HG02885 (cell line): ENCODE results near the gene PIK3CB.
"Not testable (repeated sequence)": the region's sequence is repeated elsewhere in the genome, so short reads cannot be mapped to it uniquely, and the experiment has no call there.

Experiments used
- ATAC-seq: cut with Tn5 transposase; IDR thresholded peaks from one replicate; pipeline ENCODE4 v1.9.1; 2021; ENCODE audit warnings: mild to moderate bottlenecking; ENCODE audit not compliant: unreplicated experiment, poor library complexity

The PIK3CB gene

DNA sequence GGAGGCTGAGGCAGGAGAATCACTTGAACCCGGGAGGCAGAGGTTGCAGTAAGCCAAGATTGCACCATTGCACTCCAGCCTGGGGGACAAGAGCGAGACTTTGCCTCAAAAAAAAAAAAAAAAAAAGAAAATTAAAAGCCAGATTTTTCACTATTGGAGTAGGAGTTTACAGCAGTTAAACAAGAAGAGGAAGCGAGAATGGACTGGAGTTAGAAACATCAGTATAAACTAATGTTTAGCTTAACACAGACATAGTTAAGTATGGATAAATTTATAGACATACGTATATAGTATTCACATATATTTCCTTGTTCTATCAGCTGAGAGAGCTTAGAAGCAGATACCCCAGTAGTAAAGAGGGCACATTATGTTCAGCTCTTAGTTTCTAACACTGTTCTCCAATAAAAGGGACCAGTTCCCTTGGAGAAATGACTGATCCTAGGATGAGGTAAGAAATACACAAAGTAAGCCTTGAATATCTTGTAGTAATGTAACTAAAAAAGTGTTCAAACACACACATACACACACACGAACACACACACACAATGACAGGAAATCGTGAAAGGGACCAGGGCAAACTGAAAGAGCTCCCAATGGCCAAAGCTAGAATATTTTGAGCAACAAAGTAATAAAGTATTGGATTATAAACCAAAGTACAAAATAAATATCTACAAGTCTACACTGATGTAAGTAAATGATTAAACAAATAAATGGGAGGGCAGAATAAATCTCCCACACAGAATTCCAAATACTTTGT is 25.1 kb downstream of the PIK3CB start:
- ATAC-seq, result no peak

DNA sequence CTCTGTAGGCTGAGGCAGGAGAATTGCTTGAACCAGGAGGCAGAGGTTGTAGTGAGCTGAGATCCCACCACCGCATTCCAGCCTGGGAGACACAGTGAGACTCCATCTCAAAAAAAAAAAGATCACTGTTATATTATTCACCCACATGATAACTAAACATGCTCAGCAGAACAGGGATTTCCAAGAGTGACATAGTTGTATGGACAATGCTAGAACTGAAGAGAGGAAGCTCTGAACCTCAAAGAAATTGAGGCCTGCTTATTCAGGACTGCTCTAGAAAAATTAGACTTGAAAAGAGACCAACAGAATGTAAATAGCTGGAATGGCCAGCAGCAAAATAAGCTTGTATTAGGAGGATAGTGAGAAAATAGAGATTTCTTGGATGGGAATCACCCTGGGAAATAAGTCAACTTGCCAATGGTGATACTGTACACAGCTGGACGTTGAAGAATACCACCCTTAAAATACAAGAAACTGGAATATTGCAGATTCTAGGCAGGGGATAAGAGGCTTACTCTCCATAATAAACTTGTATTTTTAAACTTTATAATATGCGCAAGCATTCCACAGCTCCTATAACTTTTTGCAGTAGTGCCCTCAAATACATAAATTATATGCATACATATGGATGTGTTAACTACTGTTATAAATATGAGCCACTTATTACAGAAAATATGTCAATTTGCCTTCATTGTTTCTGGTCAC is 28.2 kb downstream of the PIK3CB start:
- ATAC-seq, result no peak

DNA sequence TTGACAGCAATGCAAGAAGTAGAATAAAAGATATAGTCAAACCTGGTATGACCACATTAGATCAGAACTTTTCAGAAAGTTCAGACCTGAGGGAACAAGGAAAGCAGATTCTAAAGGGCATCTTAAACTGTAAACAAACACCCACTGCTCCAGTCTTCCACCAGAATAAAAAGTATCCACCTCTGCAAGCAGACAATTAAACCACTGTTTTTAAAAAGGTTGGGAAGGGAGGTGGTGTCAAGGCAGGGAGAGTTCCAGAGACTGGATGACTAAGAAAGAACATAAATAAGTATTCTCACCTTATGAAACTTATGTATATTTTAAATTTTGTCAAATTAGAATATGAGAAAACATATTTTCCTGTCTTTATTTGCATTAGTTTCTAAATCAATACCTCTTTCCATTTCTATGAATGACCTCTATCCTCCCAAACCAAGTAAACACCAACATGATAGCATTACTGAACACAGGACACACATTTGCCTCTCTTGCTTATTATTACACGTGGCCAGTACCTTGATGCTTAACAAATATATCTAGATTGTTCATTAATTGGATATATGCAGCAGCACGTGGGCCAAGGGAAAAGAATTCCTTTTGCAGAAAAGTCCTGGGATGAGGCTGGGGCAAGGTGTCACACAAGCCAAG is 31.6 kb downstream of the PIK3CB start:
- no peak for ATAC-seq

DNA sequence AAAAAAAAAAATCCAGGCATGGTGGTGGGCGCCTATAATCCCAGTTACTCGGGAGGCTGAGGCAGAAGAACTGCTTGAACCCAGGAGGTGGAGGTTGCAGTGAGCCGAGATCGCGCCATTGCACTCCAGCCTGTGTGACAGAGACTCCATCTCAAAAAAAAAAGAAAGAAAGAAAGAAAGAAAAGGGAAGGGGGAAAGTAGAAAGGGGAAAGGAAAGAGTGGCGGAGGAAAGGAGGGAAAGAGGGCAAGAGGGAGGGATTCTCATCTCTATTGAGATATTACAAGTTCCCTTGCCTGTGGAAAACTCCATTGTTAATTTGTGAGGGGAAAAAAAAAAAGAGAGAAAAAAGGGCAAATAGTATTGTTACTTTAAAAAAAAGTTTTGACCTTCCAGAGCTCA is 32.5 kb downstream of the PIK3CB start:
- ATAC-seq, result not testable (repeated sequence)

DNA sequence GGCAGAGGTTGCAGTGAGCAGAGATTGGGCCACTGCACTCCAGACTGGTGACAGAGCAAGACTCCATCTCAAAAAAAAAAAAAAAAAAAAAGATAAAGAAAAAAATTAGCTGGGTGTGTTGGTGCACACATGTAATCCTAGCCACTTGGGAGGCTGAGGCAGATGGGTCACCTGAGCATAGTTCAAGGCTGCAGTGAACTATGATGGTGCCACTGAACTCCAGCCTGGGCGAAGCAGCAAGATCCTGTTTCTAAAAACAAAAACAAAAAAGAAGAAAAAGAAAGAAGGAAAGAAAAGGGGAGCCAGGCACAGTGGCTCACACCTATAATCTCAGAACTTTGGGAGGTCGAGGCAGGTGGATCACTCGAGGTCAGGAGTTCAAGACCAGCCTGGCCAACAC is 32.9 kb downstream of the PIK3CB start:
- ATAC-seq, result no peak

DNA sequence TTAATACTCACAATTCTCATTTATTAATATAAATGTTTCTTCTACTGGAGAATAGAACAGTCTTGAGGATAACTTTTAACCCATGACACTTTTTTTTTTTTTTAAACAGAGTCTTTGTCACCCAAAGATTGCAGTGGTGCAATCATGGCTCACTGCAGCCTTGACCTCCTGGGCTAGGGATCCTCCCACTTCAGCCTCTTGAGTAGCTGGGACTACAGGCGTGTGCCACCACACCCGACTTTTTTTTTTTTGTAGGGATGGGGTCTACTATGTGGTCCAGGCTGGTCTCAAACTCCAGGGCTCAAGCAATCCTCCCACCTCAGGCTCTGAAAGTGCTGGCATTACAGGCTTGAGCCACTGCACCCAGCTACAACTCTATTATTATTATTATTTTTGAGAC is 34.5 kb downstream of the PIK3CB start:
- no peak for ATAC-seq

DNA sequence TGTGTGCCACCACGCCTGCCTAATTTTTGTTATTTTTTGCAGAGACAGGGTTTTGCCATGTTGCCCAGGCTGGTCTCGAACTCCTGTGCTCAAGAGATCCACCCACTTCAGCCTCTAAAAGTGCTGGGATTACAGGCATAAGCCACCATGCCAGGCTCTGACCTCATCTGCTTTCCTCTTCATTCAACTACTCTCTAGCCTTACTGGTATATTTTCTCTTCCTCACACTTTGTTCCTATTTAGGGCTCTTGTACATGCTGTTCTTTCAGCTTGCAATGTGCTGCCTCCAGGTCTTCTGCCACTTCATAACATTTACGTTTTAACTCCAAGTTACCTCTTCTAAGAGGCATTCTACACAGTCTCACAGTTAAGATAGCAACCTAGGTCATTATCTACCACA is 34.9 kb downstream of the PIK3CB start:
- no peak for ATAC-seq

DNA sequence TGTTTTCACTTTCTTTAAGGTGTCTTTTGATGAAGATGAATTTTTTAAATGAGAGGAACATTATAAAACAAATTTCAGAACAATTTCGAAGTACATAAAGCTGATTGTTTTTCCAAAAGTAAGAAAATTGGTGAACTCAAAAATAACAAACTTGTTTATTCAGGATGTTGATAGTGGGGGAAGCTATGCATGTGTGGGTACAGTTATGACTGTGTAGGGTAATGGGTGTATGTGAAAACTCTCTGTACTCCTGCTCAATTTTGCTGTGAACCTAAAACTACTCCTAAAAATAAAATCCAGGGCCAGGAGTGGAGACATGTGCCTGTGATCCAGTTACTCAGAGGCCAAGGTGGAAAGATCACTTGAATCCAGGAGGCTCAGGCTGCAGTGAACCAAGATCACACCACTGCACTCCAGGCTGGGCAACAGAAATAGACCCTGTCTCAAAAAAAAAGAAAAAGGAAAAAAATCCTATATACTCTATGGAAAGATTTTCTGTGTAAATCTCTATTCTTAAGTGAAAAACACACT is 37.2 kb downstream of the PIK3CB start:
- no peak for ATAC-seq

DNA sequence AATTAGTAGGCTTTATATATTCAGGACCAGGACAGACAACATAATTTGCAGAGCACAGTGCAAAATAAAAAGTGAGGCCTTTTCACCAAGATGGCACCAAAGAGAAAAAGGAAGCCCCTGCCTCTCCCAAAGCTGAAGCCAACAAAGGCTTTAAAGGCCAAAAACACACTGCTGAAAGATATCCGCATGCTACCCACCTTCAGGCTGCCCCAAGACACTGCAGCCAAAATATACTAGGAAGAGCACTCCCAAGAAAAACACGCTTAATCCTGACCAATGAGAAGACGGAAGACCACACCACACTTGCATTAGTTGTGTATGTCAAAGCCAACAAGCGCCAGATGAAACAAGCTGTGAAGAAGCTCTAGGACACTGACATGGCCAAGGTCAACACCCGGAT is 38.0 kb downstream of the PIK3CB start:
- no peak for ATAC-seq

DNA sequence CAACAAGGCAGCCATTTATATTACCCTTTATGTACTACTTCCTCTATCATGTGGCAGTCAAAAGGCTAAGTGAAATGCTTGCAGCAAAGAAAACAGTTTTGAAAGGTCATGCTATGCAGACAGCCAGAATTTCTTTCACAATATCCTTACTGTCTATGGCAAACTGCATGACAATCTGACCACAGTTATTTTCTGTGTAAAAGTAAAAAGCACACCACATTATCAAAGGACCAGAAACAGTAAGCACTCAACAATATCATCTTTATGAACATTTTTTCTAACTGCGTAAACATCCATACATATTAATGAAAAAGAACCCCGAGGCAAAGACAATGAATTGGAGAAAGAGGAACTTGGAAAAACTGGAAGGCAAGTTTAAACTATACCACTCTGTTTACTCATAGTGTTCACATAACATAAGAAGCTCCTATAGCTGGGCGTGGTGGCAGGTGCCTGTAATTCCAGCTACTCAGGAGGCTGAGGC is 47.9 kb downstream of the PIK3CB start:
- no peak for ATAC-seq

DNA sequence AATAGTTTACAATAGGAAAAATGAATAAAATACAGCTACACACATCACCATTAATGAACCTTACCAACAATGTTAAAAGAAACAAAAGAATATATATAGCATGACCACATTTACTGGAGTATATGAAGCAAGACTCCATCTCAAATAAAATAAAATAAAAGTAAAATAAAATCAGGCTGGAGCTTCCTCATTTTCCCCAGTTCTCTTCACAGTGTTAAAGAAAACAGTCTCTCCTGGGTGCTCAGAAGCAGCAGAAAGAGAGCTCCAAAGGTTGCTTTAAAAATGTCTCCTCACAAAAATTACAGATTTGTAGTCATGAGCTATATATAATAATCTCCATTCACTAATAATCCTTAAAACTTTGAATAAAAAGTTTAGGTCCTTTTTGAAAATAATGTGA is 48.8 kb downstream of the PIK3CB start:
- no peak for ATAC-seq

DNA sequence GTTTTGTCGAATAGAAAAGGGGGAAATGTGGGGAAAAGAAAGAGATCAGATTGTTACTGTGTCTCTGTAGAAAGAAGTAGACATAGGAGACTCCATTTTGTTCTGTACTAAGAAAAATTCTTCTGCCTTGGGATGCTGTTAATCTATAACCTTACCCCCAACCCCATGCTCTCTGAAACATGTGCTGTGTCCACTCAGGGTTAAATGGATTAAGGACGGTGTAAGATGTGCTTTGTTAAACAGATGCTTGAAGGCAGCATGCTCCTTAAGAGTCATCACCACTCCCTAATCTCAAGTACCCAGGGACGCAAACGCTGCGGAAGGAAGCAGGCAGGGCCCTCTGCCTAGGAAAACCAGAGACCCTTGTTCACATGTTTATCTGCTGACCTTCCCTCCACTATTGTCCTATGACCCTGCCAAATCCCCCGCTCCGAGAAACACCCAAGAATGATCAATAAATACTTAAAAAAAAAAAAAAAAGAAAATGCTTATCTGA is 49.3 kb downstream of the PIK3CB start:
- not testable (repeated sequence) for ATAC-seq

DNA sequence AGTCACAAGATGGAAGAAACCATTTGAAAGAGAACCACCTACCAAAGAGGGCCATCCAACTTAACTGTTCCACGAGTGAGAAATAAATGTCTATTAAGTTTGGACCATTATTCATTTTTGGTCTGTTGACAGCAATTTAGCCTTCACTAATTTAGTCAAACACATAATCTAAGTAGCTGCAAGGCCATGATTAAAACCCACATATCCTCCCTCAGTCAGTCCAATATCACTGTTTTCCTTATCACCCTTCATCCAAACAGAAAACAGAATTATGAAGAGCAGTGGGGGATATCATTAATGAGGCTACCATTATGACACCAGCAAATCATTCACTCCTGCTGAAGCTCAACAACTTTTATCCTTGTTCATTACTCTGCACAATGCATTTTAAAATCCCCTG is 52.0 kb downstream of the PIK3CB start:
- ATAC-seq, result no peak

DNA sequence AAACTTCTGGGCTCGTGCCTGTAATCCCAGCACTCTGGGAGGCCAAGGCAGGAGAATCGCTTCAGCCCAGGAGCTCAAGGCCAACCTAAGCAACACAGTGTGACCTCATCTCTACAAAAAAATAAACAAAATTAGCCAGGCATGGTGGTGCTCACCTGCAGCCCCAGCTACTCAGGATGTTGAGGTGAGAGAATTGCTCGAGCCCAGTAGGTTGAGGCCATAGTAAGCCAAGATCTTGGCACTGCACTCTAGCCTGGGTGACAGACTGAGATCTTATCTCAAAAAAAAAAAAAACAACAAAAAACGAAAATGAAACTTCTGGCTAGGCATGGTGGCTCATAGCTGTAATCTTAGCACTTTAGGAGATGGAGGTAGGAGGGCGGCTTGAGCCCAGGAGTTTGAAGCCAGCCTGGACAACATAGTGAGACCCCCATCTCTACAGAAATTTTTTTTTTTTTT is 53.7 kb downstream of the PIK3CB start:
- peak; percentile 50 for ATAC-seq

DNA sequence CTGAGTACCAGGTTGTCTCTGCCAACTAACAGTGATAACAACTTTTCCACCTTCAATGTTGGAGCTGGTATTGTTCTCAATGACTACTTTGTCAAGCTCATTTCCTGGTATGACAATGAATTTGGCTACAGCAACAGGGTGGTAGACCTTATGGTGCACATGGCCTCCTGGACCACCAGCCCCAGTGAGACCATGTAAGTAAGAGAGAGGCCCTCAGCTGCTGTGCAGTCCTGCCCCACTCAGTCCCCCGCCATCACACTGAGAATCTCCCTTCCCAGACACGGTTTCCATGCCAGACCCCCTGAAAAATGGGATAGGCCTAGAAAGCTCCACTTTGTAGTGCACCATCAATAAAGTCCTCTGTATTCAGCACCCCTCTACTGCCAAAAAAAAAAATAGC is 56.1 kb downstream of the PIK3CB start:
- ATAC-seq, result no peak

DNA sequence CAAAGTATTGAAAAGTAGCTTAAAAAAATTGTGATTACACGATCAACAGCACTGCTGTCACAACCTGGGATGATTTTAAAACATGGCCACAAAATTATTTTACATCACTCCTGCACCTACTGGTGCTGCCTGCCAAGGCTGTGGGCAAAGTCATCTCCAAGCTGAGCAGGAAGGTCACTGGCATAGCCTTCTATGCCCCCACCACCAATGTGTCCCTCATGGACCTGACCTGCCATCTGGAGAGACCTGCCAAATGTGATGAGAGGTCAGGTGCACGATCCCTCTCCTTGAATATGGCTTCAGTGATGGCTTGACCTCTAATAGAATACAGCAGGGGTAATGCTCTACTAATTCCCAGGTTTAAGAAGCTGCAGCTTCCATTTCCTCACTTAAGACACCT is 57.8 kb downstream of the PIK3CB start:
- no peak for ATAC-seq

DNA sequence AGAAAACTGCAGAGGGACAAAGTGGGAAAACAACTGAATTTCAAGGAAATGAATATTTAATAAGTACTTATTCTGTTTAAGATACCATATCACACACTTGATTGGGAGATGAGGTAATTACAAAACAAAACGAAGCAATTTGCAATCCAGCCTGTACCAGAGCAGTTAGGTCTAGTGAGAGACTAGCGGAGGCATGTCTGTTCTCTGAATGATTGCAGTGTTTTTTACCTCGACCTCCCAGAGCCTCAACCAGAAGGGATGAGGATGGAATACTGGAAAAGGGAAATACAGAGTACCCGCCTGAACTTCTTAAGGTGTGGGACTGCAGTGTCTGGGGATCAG is 59.5 kb downstream of the PIK3CB start:
- ATAC-seq, result no peak

DNA sequence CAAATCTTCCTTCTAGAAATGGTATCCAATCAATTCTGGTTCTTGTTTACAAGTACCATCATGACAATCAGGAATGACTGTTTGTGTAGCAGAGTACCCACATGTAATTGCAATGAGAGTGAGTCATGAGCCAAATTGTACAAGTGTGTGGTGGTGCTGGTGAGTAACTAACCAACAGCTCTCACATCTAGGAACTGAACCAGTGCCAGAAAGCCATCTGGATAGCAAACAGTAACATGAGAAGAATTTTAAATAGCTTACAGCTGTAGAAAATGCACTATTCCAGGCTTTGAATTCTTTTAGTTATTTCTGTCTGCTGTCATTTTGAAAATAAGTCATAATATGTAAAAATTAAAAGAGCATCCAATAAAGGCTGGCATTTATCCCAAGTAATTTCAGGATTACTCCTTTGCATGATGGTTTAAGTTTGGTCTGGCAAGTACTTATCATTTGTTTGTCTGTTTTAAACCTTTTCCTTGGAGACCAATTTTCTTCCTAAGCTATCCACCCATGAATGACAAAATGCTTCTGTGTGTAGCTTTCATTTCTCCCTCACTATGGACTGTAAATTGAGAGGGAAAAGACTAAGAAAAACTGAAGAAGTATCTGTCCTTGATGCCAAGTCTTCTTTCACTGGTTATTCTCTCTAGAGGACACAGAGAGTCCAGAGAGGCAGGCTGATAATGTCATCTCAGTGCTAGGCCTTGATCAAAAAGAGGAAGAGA is 60.0 kb downstream of the PIK3CB start:
- ATAC-seq, result peak; percentile 57

DNA sequence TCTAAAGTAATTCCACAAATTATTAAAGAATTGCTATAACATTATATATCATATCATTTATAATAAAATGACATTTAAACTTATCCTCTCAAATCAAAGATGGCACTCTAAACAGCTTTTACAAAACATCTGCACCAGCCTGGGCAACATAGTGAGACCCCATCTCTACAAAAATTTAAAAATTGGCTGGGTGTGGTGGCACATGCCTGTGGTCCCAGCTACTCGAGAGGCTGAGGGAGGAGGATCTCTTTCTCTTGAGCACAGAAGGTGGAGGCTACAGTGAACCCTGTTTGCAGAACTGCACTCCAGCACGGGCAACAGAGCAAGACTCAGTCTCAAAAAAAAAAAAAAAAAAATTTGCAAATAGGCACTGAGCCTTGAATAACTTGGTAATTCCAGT is 63.1 kb downstream of the PIK3CB start:
- no peak for ATAC-seq

DNA sequence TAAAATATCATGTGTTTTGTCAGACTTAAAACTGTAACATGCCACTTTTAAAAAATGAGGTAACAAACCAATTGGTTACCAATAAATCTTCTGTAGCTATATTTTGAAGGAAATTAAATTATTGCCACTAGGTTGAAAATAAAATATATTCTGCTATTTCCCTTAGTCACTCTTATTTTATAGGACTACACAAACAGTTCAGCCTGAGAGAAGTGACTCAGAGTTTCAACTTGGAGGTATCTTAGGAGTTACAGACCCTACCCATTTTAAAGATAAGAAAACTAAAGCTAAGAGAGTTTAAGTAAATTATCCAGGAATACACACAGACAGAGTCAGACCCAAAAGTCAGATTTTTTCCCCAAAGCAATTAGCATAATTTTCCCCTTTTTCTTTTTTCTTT is 65.1 kb downstream of the PIK3CB start:
- ATAC-seq, result no peak
